ENCODE measurements around the gene KLHDC4. TPM values are rescaled to one million over a fixed set of nuclear protein-coding genes. Genes with fewer than 3 reads are reported as not detected.

KLHDC4 gene
- total and polyA plus RNA-seq, 2 donors (not counting 1 experiment from before 2014, with no cell fraction given) = 51.3 to 90.8 TPM

- H3K27me3 ChIP-seq (replicated peaks in 1 of 4; ENCODE audit: control extremely low read depth in 1 of 4, control insufficient read depth in 3 of 4, insufficient read depth in 4 of 4, low read length in 3 of 4) = no peaks in the 10 kb centered on the region
- H4K20me1 ChIP-seq (ENCODE audit: control insufficient read depth, insufficient read depth, low read length, poor library complexity, severe bottlenecking) = peaks cover 27% of the 10 kb centered on the region
- no peaks in the 10 kb centered on the region for H3K4me1 ChIP-seq (ENCODE audit: control insufficient read depth in 2 of 2, insufficient read depth in 2 of 2, low read length in 2 of 2)
- ChIA-PET CTCF (no interaction called here), POLR2A (no interaction called here)
- H3K27me3 Mint-ChIP-seq = no peaks in the 10 kb centered on the region
- no peaks in the 10 kb centered on the region for H3K9me3 ChIP-seq (ENCODE audit: control extremely low read depth in 1 of 3, control insufficient read depth in 2 of 3, insufficient read depth in 1 of 3, low read length in 2 of 3)
- intact Hi-C loops (cut with micrococcal nuclease) = no loop called here
- H3K9ac ChIP-seq (ENCODE audit: low read length) = no peak overlapping the region
- no peaks in the 10 kb centered on the region for H3K4me1 Mint-ChIP-seq
- DNase-seq = no peak
- ATAC-seq (ENCODE audit: low read depth) = no peak
- H3K79me2 ChIP-seq (ENCODE audit: control insufficient read depth, insufficient read depth, low read length) = peaks cover 59% of the 10 kb centered on the region
- no peaks in the 10 kb centered on the region for H3K9me3 Mint-ChIP-seq (ENCODE audit: insufficient read depth)
- WGBS (ENCODE audit: insufficient coverage) = 96% methylated on average over 15 of the region's 16 CpGs
- no peak overlapping the region for H3K4me3 Mint-ChIP-seq
- H3K36me3 ChIP-seq (replicated peaks in 1 of 2; ENCODE audit: control extremely low read depth in 1 of 2, control insufficient read depth in 1 of 2, extremely low read depth in 1 of 2, insufficient read depth in 2 of 2, low read length in 1 of 2) = peaks cover 11 to 50% of the 10 kb centered on the region in 2 experiments
- H3K27ac Mint-ChIP-seq = no peak overlapping the region
- no peak overlapping the region for H3K27ac ChIP-seq (ENCODE audit: low read length in 2 of 2)
- no peak for TF ChIP-seq CTCF (IDR thresholded peaks at IDR 0.05)
- no peak for TF ChIP-seq EZH2 (IDR thresholded peaks at IDR 0.05; ENCODE audit: borderline replicate concordance, insufficient read depth, low read depth, low read length, poor library complexity, severe bottlenecking)
- no peak overlapping the region for H2AFZ ChIP-seq (ENCODE audit: insufficient read depth, low read depth, low read length, poor library complexity, severe bottlenecking)
- no peak overlapping the region for H3K4me2 ChIP-seq (replicated peaks; ENCODE audit: low read depth, low read length, poor library complexity, severe bottlenecking)
- no peak overlapping the region for H3K4me3 ChIP-seq (ENCODE audit: control extremely low read depth in 1 of 5, extremely low read depth in 1 of 5, insufficient read depth in 1 of 5, low read depth in 2 of 5, low read length in 4 of 5)
Observed at GRCh38 chr16:87741700-87742415, 23.9 kb downstream of the KLHDC4 start.

DNA sequence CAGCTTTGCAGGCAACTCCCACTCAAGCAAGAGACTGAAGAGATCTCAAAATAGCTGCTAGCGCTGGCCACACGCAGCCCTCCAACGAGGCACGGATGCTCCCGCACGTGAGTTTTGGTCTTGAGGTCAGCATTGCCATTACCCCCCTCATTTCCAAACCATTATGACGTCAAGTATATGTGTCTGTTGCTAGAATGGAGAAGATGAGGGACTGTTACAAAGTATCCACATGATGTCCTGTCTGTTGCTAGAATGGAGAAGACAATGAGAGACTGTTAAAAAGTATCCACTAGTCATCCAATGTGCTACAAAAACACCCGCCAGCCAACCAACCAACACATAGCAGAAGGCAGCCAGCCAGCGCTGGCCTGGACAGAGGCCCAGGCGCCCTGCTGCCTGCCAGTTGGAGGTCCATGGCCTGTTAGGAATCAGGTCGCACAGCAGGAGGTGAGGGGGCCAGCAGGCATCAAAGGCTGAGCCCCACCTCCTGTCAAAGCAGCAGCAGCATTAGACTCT, 24.8 kb downstream of the KLHDC4 start:
- H3K36me3 ChIP-seq (replicated peaks in 1 of 2; ENCODE audit: control extremely low read depth in 1 of 2, control insufficient read depth in 1 of 2, extremely low read depth in 1 of 2, insufficient read depth in 2 of 2, low read length in 1 of 2) = peaks cover 11 to 48% of the 10 kb centered on the region in 2 experiments
- intact Hi-C loops (cut with micrococcal nuclease) = no loop called here
- ChIA-PET POLR2A (no interaction called here), CTCF (no interaction called here)
- H3K9ac ChIP-seq (ENCODE audit: low read length) = no peak overlapping the region
- Mint-ChIP-seq H3K27me3 (no peaks in the 10 kb centered on the region), H3K27ac (no peak overlapping the region), H3K4me3 (no peak overlapping the region), H3K9me3 (ENCODE audit: insufficient read depth) (no peaks in the 10 kb centered on the region), H3K4me1 (no peaks in the 10 kb centered on the region)
- no peaks in the 10 kb centered on the region for H3K4me1 ChIP-seq (ENCODE audit: control insufficient read depth in 2 of 2, insufficient read depth in 2 of 2, low read length in 2 of 2)
- ATAC-seq (ENCODE audit: low read depth) = no peak
- TF ChIP-seq CTCF (IDR thresholded peaks at IDR 0.05) (no peak), EZH2 (IDR thresholded peaks at IDR 0.05; ENCODE audit: borderline replicate concordance, insufficient read depth, low read depth, low read length, poor library complexity, severe bottlenecking) (no peak)
- H3K9me3 ChIP-seq (ENCODE audit: control extremely low read depth in 1 of 3, control insufficient read depth in 2 of 3, insufficient read depth in 1 of 3, low read length in 2 of 3) = no peaks in the 10 kb centered on the region
- no peak overlapping the region for H3K4me2 ChIP-seq (replicated peaks; ENCODE audit: low read depth, low read length, poor library complexity, severe bottlenecking)
- H3K27ac ChIP-seq (ENCODE audit: low read length in 2 of 2) = no peak overlapping the region
- H2AFZ ChIP-seq (ENCODE audit: insufficient read depth, low read depth, low read length, poor library complexity, severe bottlenecking) = no peak overlapping the region
- 100% methylated on average over 5 of the region's 11 CpGs for WGBS (ENCODE audit: insufficient coverage)
- H4K20me1 ChIP-seq (ENCODE audit: control insufficient read depth, insufficient read depth, low read length, poor library complexity, severe bottlenecking) = peaks cover 22% of the 10 kb centered on the region
- H3K4me3 ChIP-seq (ENCODE audit: control extremely low read depth in 1 of 5, extremely low read depth in 1 of 5, insufficient read depth in 1 of 5, low read depth in 2 of 5, low read length in 4 of 5) = no peak overlapping the region
- no peaks in the 10 kb centered on the region for H3K27me3 ChIP-seq (replicated peaks in 1 of 4; ENCODE audit: control extremely low read depth in 1 of 4, control insufficient read depth in 3 of 4, insufficient read depth in 4 of 4, low read length in 3 of 4)
- no peak for DNase-seq
- H3K79me2 ChIP-seq (ENCODE audit: control insufficient read depth, insufficient read depth, low read length) = peaks cover 53% of the 10 kb centered on the region

All from B cell (primary cell).